Thoracic aorta (tissue), 2 donors: Measurements from ENCODE around the gene ZNF296. TPM values are rescaled to one million over a fixed set of nuclear protein-coding genes. Genes with fewer than 3 reads are reported as not detected.

ENCODE experiments used
- ATAC-seq: fragments of 150-250 bp; one replicate; pipeline ENCODE4 v1.8.0; 2017; ENCODE audit warnings: low read depth; ENCODE audit not compliant: insufficient number of reproducible peaks, low FRiP score
- DNase-seq: peaks from one replicate; pipeline ENCODE4 v3.0.0-alpha.2; 2020; ENCODE audit warnings: low spot score
- H3K27ac ChIP-seq, 2 donors: fragments of 200-600 bp; sonication (generic); 1 replicate in 1 of 2; 2 replicates in 1 of 2; pipeline ENCODE4 v1.5.1; 2016; ENCODE audit warnings: mild to moderate bottlenecking in 2 of 2, moderate library complexity in 2 of 2
- H3K27me3 ChIP-seq: fragments of 200-600 bp; sonication (generic); replicated peaks from 2 replicates; pipeline ENCODE4 v1.6.0; 2016; ENCODE audit warnings: mild to moderate bottlenecking; ENCODE audit not compliant: insufficient read depth
- H3K36me3 ChIP-seq: fragments of 200-600 bp; sonication (generic); one replicate; pipeline ENCODE4 v1.5.1; 2016
- H3K4me1 ChIP-seq, 2 donors: fragments of 200-600 bp; sonication (generic); 1 replicate in 1 of 2; 2 replicates in 1 of 2; pipeline versions ENCODE4 v1.5.1 to v1.6.0; 2016; ENCODE audit warnings: low read depth in 2 of 2, mild to moderate bottlenecking in 1 of 2; ENCODE audit not compliant: control insufficient read depth in 1 of 2
- H3K4me3 ChIP-seq: fragments of 200-600 bp; sonication (generic); 2 replicates; pipeline ENCODE4 v1.5.1; 2016; ENCODE audit warnings: mild to moderate bottlenecking
- H3K9me3 ChIP-seq: fragments of 200-600 bp; sonication (generic); 2 replicates; pipeline ENCODE4 v1.5.1; 2016
- CTCF ChIP-seq: fragments of 200-600 bp; sonication (generic); IDR thresholded peaks from one replicate; pipeline ENCODE4 v1.5.1; 2019; ENCODE audit warnings: antibody characterized with exemption
- total RNA-seq, 2 donors: library from RNA; depleted of rRNA; stranded (reverse); fragments of >200 nt; gene quantifications; one replicate each; pipeline versions ENCODE4 v1.1.0 to v1.2.3, GENCODE V29; 2016

Gene ZNF296
- total RNA-seq, 2 donors from 2014 or later = 1.5 to 1.8 TPM

GRCh38 chr19:45058622-45059159 is 17.6 kb downstream of the ZNF296 start:
- H3K4me1 ChIP-seq = no peaks in the 10 kb centered on the region
- no peak overlapping the region for H3K27ac ChIP-seq
- no peak for ATAC-seq
- no peaks in the 10 kb centered on the region for H3K9me3 ChIP-seq
- no peak overlapping the region for H3K4me3 ChIP-seq
- no peaks in the 10 kb centered on the region for H3K27me3 ChIP-seq
- H3K36me3 ChIP-seq = peaks cover 94% of the 10 kb centered on the region
- TF ChIP-seq CTCF = no peak
- no peak for DNase-seq

GRCh38 chr19:45057444-45057843 is 18.8 kb downstream of the ZNF296 start:
- H3K36me3 ChIP-seq = peaks cover 95% of the 10 kb centered on the region
- DNase-seq (no peak), ATAC-seq (no peak)
- no peak overlapping the region for H3K27ac ChIP-seq
- H3K4me3 ChIP-seq = no peak overlapping the region
- H3K27me3 ChIP-seq = no peaks in the 10 kb centered on the region
- H3K9me3 ChIP-seq = no peaks in the 10 kb centered on the region
- TF ChIP-seq CTCF = no peak
- no peaks in the 10 kb centered on the region for H3K4me1 ChIP-seq

- Histone ChIP-seq H3K27me3 (no peaks in the 10 kb centered on the region), H3K4me3 (no peak overlapping the region), H3K27ac (no peak overlapping the region), H3K9me3 (no peaks in the 10 kb centered on the region), H3K4me1 (no peaks in the 10 kb centered on the region), H3K36me3 (peaks cover 90% of the 10 kb centered on the region)
- ATAC-seq (no peak), DNase-seq (no peak)
- TF ChIP-seq CTCF = no peak
These were observed 19.4 kb downstream of the ZNF296 start for GRCh38 chr19:45056831-45057230.

- no peak overlapping the region for H3K27ac ChIP-seq
- DNase-seq (no peak), ATAC-seq (no peak)
- peaks cover 4 to 11% of the 10 kb centered on the region in 2 donors for H3K4me1 ChIP-seq
- no peak for TF ChIP-seq CTCF
- H3K27me3 ChIP-seq = no peaks in the 10 kb centered on the region
- H3K36me3 ChIP-seq = peaks cover 42% of the 10 kb centered on the region
- no peak overlapping the region for H3K4me3 ChIP-seq
- no peaks in the 10 kb centered on the region for H3K9me3 ChIP-seq
These were observed 24.2 kb downstream of the ZNF296 start for GRCh38 chr19:45051929-45052579.

DNA sequence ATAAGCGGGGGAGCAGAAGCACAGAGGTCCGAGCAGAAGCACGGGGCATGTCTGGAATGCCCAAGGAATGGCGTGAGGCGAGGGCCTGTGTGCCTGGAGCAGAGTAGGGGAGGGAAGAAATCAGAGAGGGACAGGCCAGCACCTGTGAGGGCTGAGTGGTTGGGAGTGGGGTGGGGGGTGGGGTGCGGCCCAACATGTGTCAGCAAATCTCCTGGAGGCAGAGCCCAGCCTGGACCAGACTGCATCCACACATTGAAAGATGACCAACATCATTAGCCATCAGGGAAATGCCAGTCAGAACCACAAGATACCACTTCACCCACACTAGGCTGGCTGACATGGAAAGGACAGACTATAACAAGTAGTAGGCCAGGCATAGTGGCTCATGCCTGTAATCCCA is 26.2 kb downstream of the ZNF296 start:
- no peaks in the 10 kb centered on the region for H3K9me3 ChIP-seq
- H3K27me3 ChIP-seq = no peaks in the 10 kb centered on the region
- ATAC-seq = no peak
- peaks cover 22% of the 10 kb centered on the region for H3K36me3 ChIP-seq
- no peak for DNase-seq
- no peak for TF ChIP-seq CTCF
- no peak overlapping the region for H3K4me3 ChIP-seq
- no peak overlapping the region for H3K27ac ChIP-seq
- peaks cover 4 to 16% of the 10 kb centered on the region in 2 donors for H3K4me1 ChIP-seq
